SIG-M5 treated with dmso at 0.1 percent for 504 hours (cell line): Measurements from ENCODE around the gene SLC7A9.

Experiments used
- DNase-seq: peaks from one replicate; lab custom pipeline; 2025; ENCODE audit not compliant: unreplicated experiment; lab: John Stamatoyannopoulos, UW

SLC7A9 gene

DNA sequence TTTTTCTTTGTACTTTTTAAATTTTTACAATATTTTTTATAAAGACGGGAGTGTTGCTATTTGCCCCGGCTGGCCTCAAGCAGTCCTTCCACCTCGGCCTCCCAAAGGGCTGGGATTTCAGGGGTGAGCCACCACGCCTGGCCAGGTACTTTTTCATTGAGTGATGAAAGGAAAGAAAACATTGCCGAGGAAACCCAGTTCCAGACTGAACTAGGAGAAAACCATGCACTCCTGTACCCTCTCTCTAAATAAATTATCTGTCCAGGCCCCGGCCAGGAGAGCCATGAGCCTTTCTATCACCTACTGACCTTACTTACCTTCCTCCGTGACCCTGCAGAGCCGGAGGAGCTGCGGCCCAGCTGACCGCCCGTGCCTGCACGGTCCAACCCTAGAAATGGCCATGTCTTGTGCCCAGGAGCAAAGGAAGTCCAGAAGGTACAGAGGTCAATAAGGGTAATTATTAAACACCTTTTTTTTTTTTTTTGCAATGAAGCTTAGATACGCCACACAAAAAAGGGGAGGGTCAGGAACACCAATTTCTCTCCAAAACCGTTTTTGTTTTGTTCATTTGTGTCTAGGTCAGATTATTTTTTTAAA, at the start of gene SLC7A9:
Gene SLC7A9, minus strand, starts transcription at position 399 of the 597 bp plus-strand sequence. CDS start 1,233 bp downstream, outside the sequence.
- no peak for DNase-seq

DNA sequence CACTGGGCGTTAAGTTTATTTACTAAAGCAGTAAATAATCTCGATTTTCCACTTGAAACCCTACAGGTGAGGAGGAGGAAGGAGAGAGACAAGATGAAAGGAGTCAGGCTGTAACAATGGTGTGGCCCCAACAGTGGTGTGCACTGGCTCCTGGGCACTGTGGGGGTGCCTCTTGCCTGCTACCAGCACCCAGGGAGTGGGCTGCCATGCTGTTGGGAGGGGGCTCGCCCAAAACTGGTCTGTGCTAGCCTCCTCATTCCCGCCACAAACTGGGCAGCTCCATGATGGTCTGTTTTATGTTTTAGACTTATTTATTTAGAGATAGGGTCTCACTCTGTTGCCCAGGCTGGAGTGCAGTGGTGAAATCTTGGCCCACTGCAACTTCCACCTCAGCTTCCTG, 49.8 kb upstream of the SLC7A9 start:
- DNase-seq = no peak

DNA sequence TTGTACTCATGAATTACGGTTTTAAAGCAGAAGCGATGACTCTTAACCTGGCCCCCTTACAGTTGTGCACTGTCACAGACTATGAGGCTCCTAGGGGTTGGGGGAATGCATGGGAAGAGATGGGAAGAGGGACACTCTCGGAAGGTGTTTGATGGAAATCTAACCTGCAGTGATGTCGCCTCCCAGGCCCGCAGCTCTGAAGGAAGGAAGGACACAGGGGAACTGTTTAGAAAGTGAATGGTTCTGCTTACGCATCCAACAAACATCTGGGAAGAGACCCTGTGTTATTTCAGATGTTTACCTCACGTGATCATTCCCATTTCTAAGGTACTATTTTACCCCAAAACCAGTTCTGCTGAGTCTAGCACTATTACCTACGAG, 48.0 kb upstream of the SLC7A9 start:
- no peak for DNase-seq

DNA sequence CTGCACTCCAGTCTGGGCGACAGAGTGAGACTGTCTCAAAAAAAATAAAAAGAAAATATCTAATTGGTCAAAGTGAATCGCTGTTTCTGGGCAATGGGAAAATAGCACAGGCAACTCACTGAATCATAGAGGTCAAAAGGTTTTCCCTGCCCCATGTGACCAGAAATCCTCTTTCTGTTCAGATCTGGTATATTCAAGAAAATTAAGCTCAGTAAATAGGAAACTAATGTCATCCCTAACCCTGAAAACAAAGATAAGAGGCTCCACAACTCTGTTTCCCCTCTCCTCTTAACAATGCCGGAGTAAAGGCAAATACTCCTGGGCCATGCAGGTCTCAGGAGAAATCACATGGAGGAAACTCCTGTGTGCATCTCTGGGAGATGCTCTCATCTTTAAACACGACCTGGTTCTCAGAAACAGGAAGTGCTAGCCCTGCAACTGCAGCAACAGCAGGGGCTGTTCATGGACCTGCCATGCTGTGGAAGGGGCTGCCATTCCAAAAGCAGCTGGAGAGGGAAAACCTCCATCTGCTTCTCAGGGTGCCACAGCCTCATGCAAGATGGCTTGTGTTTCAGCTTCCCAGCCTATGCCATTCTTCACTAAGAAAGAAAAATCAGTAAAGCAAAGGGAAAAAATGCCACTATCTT, 47.5 kb upstream of the SLC7A9 start:
- DNase-seq = no peak

DNA sequence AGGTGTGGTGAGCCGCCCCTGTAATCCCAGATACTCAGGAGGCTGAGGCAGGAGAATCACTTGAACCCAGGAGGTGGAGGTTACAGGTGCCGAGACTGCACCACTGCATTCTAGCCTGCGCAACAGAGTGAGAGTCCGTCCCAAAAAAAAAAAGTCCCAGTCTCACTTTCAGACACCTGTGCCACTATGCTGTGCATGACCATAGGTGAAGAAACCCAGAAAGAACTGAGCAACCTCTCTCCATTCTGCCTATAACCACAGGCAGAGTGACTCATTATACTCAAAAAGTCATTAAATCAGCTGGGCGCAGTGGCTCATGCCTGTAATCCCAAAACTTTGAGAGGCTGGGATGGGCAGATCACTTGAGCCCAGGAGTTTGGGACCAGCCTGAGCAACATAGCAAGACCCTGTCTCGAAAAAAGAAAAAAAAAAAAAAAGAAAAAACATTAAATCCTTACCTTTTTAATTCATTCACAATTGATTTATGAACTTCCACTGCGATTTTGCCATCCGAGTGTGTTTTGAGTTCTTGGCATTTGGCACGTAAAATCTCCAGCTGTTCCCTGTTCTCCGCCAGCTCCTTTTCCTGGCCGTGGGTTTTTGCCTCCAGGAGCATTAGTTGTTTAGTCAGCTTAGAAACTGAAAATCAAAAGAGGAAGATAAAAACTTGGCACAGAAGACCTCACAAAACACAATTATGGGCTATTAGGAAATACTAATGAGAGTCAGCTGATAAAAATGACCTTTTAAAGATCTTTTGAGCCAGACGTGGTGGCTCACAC, 45.5 kb upstream of the SLC7A9 start:
- DNase-seq = no peak

DNA sequence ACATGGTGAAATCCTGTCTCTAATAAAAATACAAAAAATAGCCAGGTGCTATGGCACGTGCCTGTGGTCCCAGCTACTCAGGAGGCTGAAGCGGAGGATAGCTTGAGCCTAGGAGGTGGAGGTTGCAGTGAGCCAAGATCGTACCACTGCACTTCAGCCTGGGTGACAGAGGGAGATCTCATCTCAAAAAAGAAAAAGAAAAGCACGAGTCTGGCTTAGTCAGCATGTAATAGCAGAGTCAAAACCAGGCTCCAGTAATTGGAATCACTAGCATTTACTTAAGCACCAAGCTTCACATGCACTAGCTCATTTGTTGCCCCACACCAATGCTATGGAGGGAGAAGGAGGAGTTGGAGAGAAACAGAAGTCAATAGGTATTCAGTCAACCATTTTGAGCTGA, 41.9 kb upstream of the SLC7A9 start:
- no peak for DNase-seq

DNA sequence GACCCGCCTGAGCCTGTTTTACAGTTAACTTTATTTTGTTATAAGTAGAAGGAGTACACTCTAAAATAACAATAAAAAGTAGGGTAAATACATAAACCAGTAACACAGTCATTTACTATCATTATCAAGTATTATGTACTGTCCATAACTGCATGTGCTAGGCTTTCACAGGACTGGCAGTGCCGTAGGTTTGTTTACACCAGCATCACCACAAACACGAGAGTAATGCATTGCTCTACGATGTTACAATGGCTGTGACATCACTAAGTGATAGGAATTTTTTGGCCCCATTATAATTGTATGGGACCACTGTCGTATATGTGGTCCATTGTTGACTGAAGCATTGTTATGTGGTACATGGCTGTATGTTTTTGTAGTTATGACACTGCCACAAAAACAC, 41.3 kb upstream of the SLC7A9 start:
- no peak for DNase-seq

DNA sequence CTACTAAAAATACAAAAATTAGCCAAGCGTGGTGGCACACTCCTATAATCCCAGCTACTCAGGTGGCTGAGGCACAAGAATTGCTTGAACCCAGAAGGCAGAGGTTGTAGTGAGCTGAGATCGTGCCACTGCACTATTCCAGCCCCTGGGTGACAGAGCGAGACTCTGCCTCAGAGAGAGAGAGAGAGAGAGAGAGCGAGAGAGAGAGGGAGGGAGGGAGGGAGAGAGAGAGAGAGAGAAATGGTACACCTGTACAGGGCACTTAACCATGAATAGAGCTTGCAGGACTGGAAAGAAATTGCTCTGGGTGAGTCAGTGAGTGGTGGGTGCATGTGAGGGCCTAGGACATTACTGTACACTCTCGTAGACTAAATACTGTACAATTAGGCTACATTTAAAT, 40.5 kb upstream of the SLC7A9 start:
- DNase-seq = no peak

DNA sequence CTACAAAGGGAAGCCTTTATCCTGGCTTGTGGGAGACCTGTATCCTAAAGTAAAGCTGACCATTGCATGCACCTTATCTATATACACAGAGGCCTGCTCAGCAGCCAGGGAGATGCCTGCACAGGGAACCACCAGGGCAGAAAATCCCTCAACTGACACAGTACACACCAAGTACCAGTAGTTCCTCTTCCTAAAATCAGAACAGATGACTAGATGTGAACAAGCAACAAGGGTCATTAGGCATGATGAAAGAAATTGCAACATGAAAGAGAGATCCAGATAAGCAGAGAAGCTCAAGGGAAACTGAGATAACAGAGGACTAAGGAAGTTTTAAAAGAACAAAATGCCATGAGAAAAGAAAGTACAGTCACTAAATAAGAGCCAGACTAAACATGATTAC, 39.7 kb upstream of the SLC7A9 start:
- no peak for DNase-seq

DNA sequence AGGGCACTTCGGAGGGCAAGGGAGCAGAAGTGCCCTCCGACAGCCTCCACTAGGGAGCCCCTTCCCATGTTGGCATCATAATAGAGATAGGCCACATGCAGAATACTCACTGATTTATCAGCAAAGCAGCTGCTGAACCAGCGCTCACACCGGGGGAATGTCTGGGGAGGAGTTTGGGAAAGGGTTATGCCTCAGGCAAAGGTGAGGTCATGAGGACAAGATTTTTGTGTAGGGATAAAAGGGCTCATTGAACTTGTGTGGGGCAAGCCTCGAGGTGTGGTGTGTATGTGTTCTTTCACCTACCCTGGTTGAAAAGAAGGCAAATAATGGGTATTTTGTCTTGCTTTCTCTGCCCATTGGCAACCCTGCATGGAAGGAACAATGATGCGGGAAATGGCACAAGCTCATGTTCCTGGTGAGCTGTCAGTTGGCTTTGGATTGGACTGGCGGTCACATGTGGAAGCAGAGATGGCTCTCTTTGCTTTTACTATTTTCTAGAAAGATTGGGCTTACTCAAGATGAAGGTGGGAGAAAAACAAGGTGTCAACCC, 39.1 kb upstream of the SLC7A9 start:
- no peak for DNase-seq

DNA sequence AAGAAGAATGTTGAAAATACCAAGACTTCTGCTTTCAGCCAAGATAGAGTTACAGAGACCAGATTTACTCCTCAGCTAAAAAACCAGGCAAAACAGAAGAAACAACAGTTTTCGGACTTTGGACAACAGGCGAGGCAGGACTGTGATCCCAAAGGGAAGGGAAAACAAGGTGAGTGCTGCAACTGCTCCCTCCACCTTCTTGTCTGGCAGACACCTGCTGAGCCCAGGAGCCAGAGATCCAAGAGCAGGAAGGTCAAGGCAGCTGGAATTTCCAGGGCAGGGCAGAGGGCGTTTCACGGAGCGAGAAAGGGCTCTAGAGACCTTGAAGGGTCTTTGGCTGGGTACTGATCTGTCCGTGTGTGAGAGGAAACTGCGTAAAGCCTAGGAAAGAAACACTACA, 32.9 kb upstream of the SLC7A9 start:
- no peak for DNase-seq

DNA sequence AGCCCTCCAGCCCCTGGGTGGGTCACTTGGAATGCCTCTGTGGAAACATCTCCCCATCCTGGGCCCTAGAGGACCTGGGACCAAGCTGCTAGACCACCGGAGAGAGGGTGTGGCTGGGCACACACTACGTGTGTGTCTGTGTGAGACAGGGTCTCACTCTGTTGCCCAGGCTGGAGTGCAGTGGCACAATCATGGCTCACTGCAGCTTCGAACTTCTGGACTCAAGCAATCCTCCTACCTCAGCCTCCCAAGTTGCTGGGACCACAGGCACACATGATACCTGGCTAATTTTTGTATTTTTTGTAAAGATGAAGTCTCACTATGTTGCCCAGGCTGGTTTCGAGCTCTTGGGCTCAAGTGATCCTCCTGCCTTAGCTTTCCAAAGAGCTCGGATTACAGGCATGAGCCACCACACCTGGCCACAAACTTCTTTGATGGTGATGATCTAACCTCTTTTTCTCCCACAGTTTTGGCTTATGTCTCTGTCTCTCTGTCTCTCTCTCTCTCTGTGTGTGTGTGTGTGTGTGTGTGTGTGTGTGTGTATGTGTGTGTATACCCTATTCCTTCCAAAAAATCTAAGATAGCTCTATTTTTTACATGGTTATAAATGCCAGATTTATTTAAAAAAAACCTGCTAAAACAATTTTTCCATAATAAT, 32.1 kb upstream of the SLC7A9 start:
- no peak for DNase-seq

DNA sequence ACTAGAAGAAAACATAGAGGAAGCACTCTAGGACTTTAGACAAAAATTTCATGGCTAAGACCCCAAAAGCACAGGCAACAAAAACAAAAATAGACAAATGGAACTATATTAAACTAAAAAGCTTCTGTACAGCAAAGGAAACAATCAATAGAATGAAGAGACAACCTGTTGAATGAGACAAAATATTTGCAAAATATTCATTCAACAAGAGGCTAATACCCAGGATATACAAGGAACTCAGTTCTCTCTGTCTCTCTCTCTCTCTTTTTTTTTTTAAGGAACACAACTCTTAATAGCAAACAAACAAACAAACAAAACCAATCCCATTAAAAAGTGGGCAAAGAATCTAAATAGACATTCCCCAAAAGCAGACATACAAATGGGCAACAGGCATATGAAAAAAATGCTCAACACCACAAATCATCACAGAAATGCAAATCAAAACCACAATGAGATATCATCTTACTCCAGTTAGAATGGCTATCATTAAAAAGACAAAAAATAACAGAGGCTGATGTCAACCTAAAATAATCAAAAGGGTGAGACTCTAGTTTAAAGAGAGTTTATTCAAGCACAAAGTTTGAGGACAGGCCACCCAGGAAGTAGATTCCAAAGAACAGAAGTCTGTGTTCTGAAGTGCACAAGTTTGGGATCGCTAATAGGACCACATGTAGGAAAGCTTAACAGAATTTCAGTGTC, 27.1 kb upstream of the SLC7A9 start:
- no peak for DNase-seq

DNA sequence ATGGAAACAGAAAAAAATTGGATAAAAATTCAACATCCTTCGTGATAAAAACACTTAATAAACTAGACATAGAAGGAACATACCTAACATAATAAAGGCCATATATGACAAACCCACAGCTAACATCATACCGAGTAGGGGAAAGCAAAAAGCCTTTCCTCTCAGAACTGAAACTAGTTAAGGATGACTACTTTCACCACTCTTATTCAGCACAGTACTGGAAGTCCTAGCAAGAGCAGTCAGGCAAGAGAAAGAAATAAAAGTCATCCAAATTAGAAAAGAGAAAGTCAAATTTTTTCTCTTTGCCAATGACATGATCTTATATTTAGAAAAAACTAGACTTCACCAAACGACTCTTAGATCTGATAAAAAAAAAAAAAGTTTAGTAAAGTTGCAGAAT, 25.8 kb upstream of the SLC7A9 start:
- no peak for DNase-seq

DNA sequence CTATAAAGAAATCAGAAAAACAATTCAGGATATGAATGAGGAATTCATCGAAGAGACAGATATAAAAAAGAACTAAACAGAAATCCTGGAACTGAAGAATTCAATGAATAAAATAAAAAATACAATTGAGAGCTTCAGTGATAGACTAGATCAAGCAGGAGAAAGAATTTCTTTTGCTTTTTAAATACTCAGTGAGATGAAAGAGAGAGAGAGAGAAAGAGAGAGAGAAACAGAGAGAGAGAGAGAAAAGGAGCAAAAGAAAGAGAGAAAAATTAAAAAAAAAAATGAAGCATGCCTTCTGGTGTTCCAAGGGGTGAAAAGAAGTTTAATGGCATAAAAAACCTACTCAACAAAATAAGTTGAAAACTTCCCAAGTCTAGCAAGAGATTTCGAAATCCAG, 22.0 kb upstream of the SLC7A9 start:
- no peak for DNase-seq

DNA sequence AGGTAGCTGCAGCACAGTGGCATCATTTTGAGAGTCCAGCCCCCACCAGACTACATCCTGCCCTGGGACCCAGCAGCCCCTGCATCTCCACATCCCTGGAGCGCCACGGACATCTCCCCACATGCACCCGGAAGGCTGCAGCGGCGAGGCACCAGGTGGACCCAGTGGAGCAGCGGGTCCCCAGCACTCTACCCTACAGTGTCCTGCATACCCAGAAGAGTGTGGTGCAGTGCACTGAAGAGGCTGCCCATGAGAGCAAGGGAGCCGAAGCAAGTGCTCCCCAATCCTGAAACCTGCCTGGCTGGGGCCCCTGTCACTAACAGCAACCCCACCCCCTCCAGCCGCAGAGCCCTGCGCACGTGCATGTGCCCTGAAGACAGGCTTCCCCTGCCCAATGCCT, 21.3 kb upstream of the SLC7A9 start:
- no peak for DNase-seq

DNA sequence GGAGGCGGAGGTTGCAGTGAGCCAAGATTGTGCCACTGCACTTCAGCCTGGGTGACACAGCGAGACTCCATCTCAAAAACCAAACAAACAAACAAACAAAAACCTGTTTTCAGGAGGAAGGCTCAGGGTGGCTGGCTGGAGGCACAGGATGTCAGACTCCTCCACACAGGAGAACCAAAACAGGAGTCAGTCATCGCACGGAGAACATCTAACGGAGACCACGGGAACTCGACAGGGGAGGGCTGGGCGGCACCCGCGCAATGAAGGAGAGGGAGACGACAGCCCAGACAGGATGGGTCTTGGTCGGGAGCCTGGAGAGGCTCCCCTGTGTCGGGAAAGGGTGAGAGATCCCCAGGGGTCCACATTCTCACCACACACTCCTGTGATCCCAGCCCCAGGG, 20.8 kb upstream of the SLC7A9 start:
- DNase-seq = no peak

DNA sequence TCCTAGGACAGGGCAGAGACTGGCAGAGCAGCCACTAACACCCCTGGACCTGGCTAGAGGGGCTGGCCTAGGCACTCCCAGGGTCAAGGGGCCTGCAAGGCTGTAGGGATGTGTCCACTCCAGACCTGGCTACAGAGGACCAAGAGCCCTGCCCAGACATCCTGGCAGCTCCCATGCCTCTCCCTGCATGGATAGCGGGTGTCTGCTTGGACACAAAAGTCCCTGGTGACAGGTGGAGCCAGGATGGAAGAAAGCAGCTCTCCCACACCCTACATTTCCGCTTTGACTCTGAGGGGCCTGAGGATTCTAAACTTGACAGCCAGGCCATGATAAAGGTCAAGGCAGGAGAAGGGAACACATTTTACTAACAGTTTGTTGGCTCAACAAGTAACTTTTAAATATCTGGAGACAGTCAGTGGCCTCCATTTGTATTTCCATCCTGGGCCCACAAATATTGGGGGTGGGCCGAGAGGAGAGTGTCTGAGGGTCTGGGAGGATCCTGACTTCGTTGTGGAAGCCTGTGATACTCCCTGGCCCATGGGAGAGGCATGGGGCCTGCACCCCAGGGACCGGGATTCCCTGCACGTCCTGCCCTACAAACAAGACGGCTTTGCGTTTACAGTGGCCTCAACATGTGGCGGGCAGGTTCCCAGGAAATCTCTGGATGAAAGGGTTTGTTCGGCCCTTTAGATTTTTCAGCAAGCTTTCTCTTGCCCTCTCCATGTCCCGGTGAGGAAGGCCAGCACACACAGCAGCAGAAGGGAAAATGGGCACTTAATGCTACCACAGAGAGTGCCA, 19.8 kb upstream of the SLC7A9 start:
- no peak for DNase-seq

DNA sequence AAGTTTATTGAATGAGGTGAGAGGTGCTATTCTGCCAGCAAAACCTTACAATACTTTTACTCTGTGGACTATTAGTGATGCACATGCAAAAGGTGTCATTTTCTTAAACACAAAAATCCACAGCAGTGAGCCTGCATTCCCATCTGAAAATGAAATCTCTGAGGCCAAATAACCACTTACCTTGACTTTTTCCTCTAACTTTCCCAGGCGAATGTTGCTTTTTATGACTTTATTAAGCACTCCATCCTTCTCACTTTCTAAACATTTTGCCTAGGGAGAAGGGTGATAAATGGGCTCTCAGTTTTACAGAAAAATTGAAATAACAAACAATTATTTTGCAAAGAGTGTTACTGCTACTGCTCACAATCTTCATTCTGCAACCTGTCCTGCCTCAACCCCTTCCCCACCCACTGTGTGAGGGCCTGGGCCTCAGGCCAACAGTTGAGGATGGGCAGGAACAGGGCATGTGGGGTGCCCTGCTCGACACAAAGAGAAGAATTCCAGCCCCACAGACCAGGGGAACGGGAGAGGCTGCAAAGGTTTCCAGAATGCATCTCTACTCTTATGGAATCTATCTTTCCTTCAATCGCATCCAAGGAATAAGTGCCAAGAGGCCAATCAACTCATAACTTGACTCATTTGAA, 18.1 kb upstream of the SLC7A9 start:
- DNase-seq = no peak

DNA sequence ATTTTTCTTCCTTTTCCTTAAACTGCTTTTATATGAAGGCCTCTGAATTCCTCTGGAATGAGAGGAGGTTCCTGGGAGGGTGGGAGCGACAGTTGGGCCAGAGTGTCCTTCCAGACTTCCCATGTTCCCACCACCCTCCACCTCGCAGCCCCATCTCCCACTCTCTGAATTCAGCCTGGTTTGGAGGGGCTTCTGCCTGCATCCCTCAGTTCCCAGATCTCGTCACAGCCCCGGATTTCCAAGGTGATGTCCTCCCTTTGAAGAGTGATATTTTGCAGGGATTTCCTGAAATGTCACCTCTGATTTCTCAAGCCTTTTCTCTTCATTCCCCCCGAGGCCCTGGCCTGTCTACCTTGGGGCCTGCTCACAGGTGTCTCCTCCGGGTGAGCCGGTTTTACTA, 16.7 kb upstream of the SLC7A9 start:
- DNase-seq = no peak
